Measurements from ENCODE around the gene SEMA5A. TPM values are rescaled to one million over a fixed set of nuclear protein-coding genes. Genes with fewer than 3 reads are reported as not detected.

The SEMA5A gene
- total RNA-seq, 4 donors from 2014 or later: 0.46 to 3.2 (median 1.7) TPM

GRCh38 chr5:9411142-9411541 lies 134.7 kb downstream of the SEMA5A start:
- TF ChIP-seq CTCF (IDR thresholded peaks at IDR 0.05 in 4 of 5, conservative IDR thresholded peaks at IDR 0.05 in 1 of 5): no peak
- Histone ChIP-seq H3K9me3 (no peaks in the 10 kb centered on the region), H3K27ac (no peak overlapping the region), H3K36me3 (no peaks in the 10 kb centered on the region), H3K4me1 (no peaks in the 10 kb centered on the region), H3K27me3 (no peaks in the 10 kb centered on the region), H3K4me3 (no peak overlapping the region)
- no peak for ATAC-seq
- in situ Hi-C loops (cut with MboI; ENCODE audit: low sequenced_read_pairs in 4 of 4) (no loop called here), intact Hi-C loops (cut with DNase I; ENCODE audit: low total_unique reads) (no loop called here)
- DNase-seq: no peak

- ATAC-seq (no peak), DNase-seq (no peak)
- in situ Hi-C loops (cut with MboI; ENCODE audit: low sequenced_read_pairs in 4 of 4) (no loop called here), intact Hi-C loops (cut with DNase I; ENCODE audit: low total_unique reads) (no loop called here)
- Histone ChIP-seq H3K9me3 (no peaks in the 10 kb centered on the region), H3K4me3 (no peak overlapping the region), H3K4me1 (no peaks in the 10 kb centered on the region), H3K27ac (no peak overlapping the region), H3K36me3 (no peaks in the 10 kb centered on the region), H3K27me3 (no peaks in the 10 kb centered on the region)
- TF ChIP-seq CTCF (IDR thresholded peaks at IDR 0.05 in 4 of 5, conservative IDR thresholded peaks at IDR 0.05 in 1 of 5): no peak
- TF ChIP-seq POLR2A (IDR thresholded peaks at IDR 0.05): no peak
Observed at GRCh38 chr5:9409413-9409960, 136.4 kb downstream of the SEMA5A start.

GRCh38 chr5:9408964-9409363 lies 136.9 kb downstream of the SEMA5A start:
- no peaks in the 10 kb centered on the region for H3K36me3 ChIP-seq
- H3K4me3 ChIP-seq: no peak overlapping the region
- DNase-seq (no peak), ATAC-seq (no peak)
- H3K27me3 ChIP-seq: no peaks in the 10 kb centered on the region
- H3K4me1 ChIP-seq: no peaks in the 10 kb centered on the region
- H3K27ac ChIP-seq: no peak overlapping the region
- no peak for TF ChIP-seq CTCF (IDR thresholded peaks at IDR 0.05 in 4 of 5, conservative IDR thresholded peaks at IDR 0.05 in 1 of 5)
- no peak for TF ChIP-seq POLR2A (IDR thresholded peaks at IDR 0.05)
- in situ Hi-C loops (cut with MboI; ENCODE audit: low sequenced_read_pairs in 4 of 4): no loop called here
- no peaks in the 10 kb centered on the region for H3K9me3 ChIP-seq
- intact Hi-C loops (cut with DNase I; ENCODE audit: low total_unique reads): no loop called here

- H3K27ac ChIP-seq: no peak overlapping the region
- H3K9me3 ChIP-seq: no peaks in the 10 kb centered on the region
- no peak for TF ChIP-seq CTCF (IDR thresholded peaks at IDR 0.05 in 4 of 5, conservative IDR thresholded peaks at IDR 0.05 in 1 of 5)
- TF ChIP-seq POLR2A (IDR thresholded peaks at IDR 0.05): no peak
- no peak overlapping the region for H3K4me3 ChIP-seq
- no peaks in the 10 kb centered on the region for H3K4me1 ChIP-seq
- H3K36me3 ChIP-seq: no peaks in the 10 kb centered on the region
- ATAC-seq: no peak
- in situ Hi-C loops (cut with MboI; ENCODE audit: low sequenced_read_pairs in 4 of 4) (no loop called here), intact Hi-C loops (cut with DNase I; ENCODE audit: low total_unique reads) (no loop called here)
- no peak for DNase-seq
- H3K27me3 ChIP-seq: no peaks in the 10 kb centered on the region
Observed at GRCh38 chr5:9405196-9405754, 140.6 kb downstream of the SEMA5A start.

Data from gastrocnemius medialis (tissue), 4 donors.